HG02571 (cell line): ENCODE results near the gene ANKRD18A.
A peak's percentile ranks its signal among the peaks of the same experiment; 100 is the strongest.
"Not testable (repeated sequence)": the region's sequence is repeated elsewhere in the genome, so short reads cannot be mapped to it uniquely, and the experiment has no call there.

Experiments
- ATAC-seq: cut with Tn5 transposase; IDR thresholded peaks from one replicate; pipeline ENCODE4 v1.9.1; 2021; ENCODE audit warnings: mild to moderate bottlenecking, moderate library complexity; ENCODE audit not compliant: unreplicated experiment

Gene ANKRD18A

GRCh38 chr9:38629511-38629910, 9.1 kb upstream of the ANKRD18A start:
- no peak for ATAC-seq

- ATAC-seq = no peak
Measured at GRCh38 chr9:38626006-38626405, 5.6 kb upstream of the ANKRD18A start.

- ATAC-seq = no peak
Measured at GRCh38 chr9:38622951-38623350, 2.6 kb upstream of the ANKRD18A start.

GRCh38 chr9:38622288-38622674, 1.9 kb upstream of the ANKRD18A start:
- no peak for ATAC-seq

- ATAC-seq = peak; percentile 28
Measured at GRCh38 chr9:38621434-38622287, 1.3 kb upstream of the ANKRD18A start.

GRCh38 chr9:38619556-38620447, 594 bp downstream of the ANKRD18A start:
- no peak for ATAC-seq

- not testable (repeated sequence) for ATAC-seq
Measured at GRCh38 chr9:38598029-38598745, 22.2 kb downstream of the ANKRD18A start.

- not testable (repeated sequence) for ATAC-seq
Measured at GRCh38 chr9:38595117-38595516, 25.3 kb downstream of the ANKRD18A start.

- ATAC-seq = not testable (repeated sequence)
Measured at GRCh38 chr9:38591346-38592063, 28.9 kb downstream of the ANKRD18A start.

GRCh38 chr9:38583765-38584164, 36.6 kb downstream of the ANKRD18A start:
- not testable (repeated sequence) for ATAC-seq

- ATAC-seq = not testable (repeated sequence)
Measured at GRCh38 chr9:38580112-38580511, 40.3 kb downstream of the ANKRD18A start.

- ATAC-seq = not testable (repeated sequence)
Measured at GRCh38 chr9:38576181-38576580, 44.2 kb downstream of the ANKRD18A start.

GRCh38 chr9:38566048-38566447, 54.3 kb downstream of the ANKRD18A start:
- ATAC-seq = not testable (repeated sequence)

GRCh38 chr9:38565178-38565577, 55.2 kb downstream of the ANKRD18A start:
- ATAC-seq = not testable (repeated sequence)

- ATAC-seq = not testable (repeated sequence)
Measured at GRCh38 chr9:38563911-38564310, 56.5 kb downstream of the ANKRD18A start.

GRCh38 chr9:38561134-38561533, 59.3 kb downstream of the ANKRD18A start:
- ATAC-seq = not testable (repeated sequence)

GRCh38 chr9:38559172-38559571, 61.2 kb downstream of the ANKRD18A start:
- ATAC-seq = not testable (repeated sequence)

- ATAC-seq = not testable (repeated sequence)
Measured at GRCh38 chr9:38557746-38558145, 62.6 kb downstream of the ANKRD18A start.

GRCh38 chr9:38554966-38555365, 65.4 kb downstream of the ANKRD18A start:
- not testable (repeated sequence) for ATAC-seq

- ATAC-seq = not testable (repeated sequence)
Measured at GRCh38 chr9:38553019-38553418, 67.4 kb downstream of the ANKRD18A start.
